Measurements from ENCODE around the gene SLC6A19.

SLC6A19 gene

DNA sequence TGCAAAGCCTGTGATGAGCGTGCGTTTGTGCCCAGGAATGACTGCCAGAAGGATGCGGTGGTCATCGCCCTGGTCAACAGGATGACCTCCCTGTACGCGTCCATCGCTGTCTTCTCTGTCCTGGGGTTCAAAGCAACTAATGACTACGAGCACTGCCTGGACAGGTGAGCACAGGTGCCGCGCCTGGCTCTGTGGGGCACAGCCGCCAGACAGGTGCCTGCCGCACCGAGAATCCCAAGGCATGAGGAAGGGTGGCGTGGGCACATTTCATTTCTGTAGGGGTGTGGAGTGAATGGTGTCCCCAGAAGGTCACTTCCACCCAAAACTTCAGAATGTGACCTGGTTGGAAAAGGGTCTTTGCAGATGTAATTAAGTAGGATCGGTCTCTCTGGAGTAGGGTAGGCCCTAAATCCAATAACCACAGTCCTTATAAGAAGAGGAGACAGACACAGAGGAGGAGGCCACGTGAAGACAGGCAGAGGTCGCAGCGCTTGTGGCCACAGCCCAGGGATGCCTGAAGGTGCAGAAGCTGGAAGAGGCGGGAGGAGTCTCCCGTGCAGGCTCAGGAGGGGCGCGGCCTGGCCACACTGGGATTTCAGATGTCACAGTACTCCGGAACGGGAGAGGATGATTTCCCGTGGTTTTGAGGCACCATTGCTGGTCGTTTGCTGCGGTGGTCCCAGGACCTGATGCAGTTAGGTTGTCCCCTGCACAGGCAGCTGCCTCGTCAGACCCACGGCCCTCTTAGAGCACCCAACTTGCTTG is 39.3 kb downstream of the SLC6A19 start:
- H3K4me3 ChIP-seq (ENCODE audit: low read length): no peak overlapping the region
- TF ChIP-seq CTCF (conservative IDR thresholded peaks at IDR 0.05; ENCODE audit: low read length): no peak
- DNase-seq (ENCODE audit: low read depth): no peak

- no peak for TF ChIP-seq CTCF (conservative IDR thresholded peaks at IDR 0.05; ENCODE audit: low read length)
- no peak overlapping the region for H3K4me3 ChIP-seq (ENCODE audit: low read length)
- DNase-seq (ENCODE audit: low read depth): no peak
Measured at GRCh38 chr5:1241509-1242080, 40.2 kb downstream of the SLC6A19 start.

- no peak for TF ChIP-seq CTCF (conservative IDR thresholded peaks at IDR 0.05; ENCODE audit: low read length)
- DNase-seq (ENCODE audit: low read depth): no peak
- H3K4me3 ChIP-seq (ENCODE audit: low read length): no peak overlapping the region
Measured at GRCh38 chr5:1242733-1243486, 41.5 kb downstream of the SLC6A19 start.

- H3K4me3 ChIP-seq (ENCODE audit: low read length): no peak overlapping the region
- DNase-seq (ENCODE audit: low read depth): no peak
- no peak for TF ChIP-seq CTCF (conservative IDR thresholded peaks at IDR 0.05; ENCODE audit: low read length)
Measured at GRCh38 chr5:1243487-1244130, 42.2 kb downstream of the SLC6A19 start.

DNA sequence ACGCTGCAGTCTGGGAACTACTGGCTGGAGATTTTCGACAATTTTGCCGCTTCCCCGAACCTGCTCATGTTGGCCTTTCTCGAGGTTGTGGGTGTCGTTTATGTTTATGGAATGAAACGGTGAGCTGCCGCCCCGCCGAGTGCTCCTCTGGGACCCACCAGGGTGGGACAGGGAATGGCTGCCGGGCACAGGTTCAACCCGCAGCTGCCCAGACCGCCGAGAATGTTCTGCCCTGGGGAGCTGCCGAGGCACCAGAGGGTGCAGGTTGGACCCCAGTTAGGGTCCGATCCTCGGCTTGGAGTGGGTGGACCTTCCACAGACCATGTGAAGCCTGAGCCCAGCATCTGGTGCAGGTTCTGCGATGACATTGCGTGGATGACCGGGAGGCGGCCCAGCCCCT is 42.9 kb downstream of the SLC6A19 start:
- TF ChIP-seq CTCF (conservative IDR thresholded peaks at IDR 0.05; ENCODE audit: low read length): no peak
- no peak for DNase-seq (ENCODE audit: low read depth)
- no peak overlapping the region for H3K4me3 ChIP-seq (ENCODE audit: low read length)

DNA sequence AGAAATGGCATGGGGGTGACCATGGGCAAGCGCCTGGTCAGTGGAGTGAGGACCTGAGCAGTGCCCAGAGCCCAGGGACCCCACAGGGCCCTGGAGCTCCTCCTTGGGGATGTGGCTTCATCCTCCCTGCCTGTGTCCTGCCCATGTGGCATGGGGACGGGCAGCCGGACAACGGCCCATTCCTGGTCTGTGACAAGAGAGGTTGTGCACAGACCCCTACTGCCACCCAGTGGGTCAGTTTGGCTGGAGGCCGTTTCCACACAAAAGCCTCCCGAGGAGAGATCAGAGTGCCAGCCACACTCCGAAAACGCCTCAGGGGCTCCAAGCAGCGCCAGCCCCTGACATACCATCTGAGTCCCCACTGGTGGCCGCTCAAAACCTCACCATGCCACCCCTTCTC is 43.6 kb downstream of the SLC6A19 start:
- no peak overlapping the region for H3K4me3 ChIP-seq (ENCODE audit: low read length)
- DNase-seq (ENCODE audit: low read depth): no peak
- no peak for TF ChIP-seq CTCF (conservative IDR thresholded peaks at IDR 0.05; ENCODE audit: low read length)
